HEK293 (cell line): ENCODE results near the gene KCNMB2.

Experiments used
- CTCF ChIA-PET: fragments of 350-600 bp; formaldehyde crosslinking; extraction: SDS; loops from one replicate; lab custom pipeline; 2021; ENCODE audit warnings: antibody characterized with exemption; lab: Yijun Ruan, JAX
- POLR2A ChIA-PET: fragments of 300-600 bp; formaldehyde crosslinking; extraction: SDS; loops from one replicate; lab custom pipeline; 2020; ENCODE audit warnings: antibody characterized with exemption, inconsistent platforms; lab: Yijun Ruan, JAX
- H3K27ac ChIP-seq: fragments of 200-500 bp; sonication (Bioruptor generic); 2 replicates; pipeline ENCODE4 v1.5.1; 2014; ENCODE audit warnings: low read depth, low read length, control low read depth, inconsistent platforms; ENCODE audit errors: extremely low read depth
- H3K36me3 ChIP-seq, 2 experiments: fragments of 200-500 bp in 1 of 2; sonication (Bioruptor generic) in 1 of 2; 1 replicate in 1 of 2; 2 replicates in 1 of 2; pipeline ENCODE4 v1.5.1; 2014 to 2017; ENCODE audit warnings: inconsistent platforms in 2 of 2, low read length in 2 of 2; ENCODE audit not compliant: control insufficient read depth in 2 of 2, insufficient read depth in 1 of 2
- H3K4me1 ChIP-seq: fragments of 200-500 bp; sonication (Bioruptor generic); 2 replicates; pipeline ENCODE4 v1.5.1; 2014; ENCODE audit warnings: mild to moderate bottlenecking, low read length, inconsistent platforms; ENCODE audit not compliant: control insufficient read depth, insufficient read depth
- H3K4me3 ChIP-seq: 2 replicates; pipeline ENCODE4 v1.5.1; 2011; ENCODE audit warnings: low read depth, mild to moderate bottlenecking, control low read depth, low read length, moderate library complexity
- H3K9me3 ChIP-seq: fragments of 200-500 bp; sonication (Bioruptor generic); 2 replicates; pipeline ENCODE4 v1.5.1; 2014; ENCODE audit warnings: low read depth, low read length, inconsistent platforms; ENCODE audit not compliant: control insufficient read depth, insufficient read depth
- BCL6B ChIP-seq: fragments of 450-650 bp; formaldehyde crosslinking; IDR thresholded peaks from 2 replicates; pipeline ENCODE4 v1.5.1; 2017; ENCODE audit warnings: missing biosample characterization, missing genetic modification characterization
- MEIS1 ChIP-seq: sonication (generic); formaldehyde crosslinking; IDR thresholded peaks from 2 replicates; pipeline ENCODE4 v1.8.1; 2022; ENCODE audit warnings: missing genetic modification reagents, mild to moderate bottlenecking, borderline replicate concordance
- MYNN ChIP-seq: fragments of 450-650 bp; formaldehyde crosslinking; IDR thresholded peaks from 2 replicates; pipeline ENCODE4 v1.5.1; 2016; ENCODE audit warnings: missing biosample characterization, missing genetic modification characterization, borderline replicate concordance
- SCRT1 ChIP-seq: fragments of 450-650 bp; formaldehyde crosslinking; IDR thresholded peaks from 2 replicates; pipeline ENCODE4 v1.5.1; 2016; ENCODE audit warnings: missing biosample characterization, missing genetic modification characterization, borderline replicate concordance
- ZBTB44 ChIP-seq: fragments of 450-650 bp; IDR thresholded peaks from 2 replicates; pipeline ENCODE4 v1.5.1; 2018; ENCODE audit warnings: missing biosample characterization, mild to moderate bottlenecking, missing genetic modification characterization
- ZBTB7A ChIP-seq: fragments of 450-650 bp; formaldehyde crosslinking; IDR thresholded peaks from 2 replicates; pipeline ENCODE4 v1.5.1; 2016; ENCODE audit warnings: low read depth, missing biosample characterization, missing genetic modification characterization
- ZIC2 ChIP-seq: fragments of 450-650 bp; formaldehyde crosslinking; IDR thresholded peaks from 2 replicates; pipeline ENCODE4 v1.5.1; 2016; ENCODE audit warnings: missing biosample characterization, missing genetic modification characterization
- ZNF10 ChIP-seq: fragments of 450-650 bp; formaldehyde crosslinking; IDR thresholded peaks from 2 replicates; pipeline ENCODE4 v1.5.1; 2017; ENCODE audit warnings: missing biosample characterization, missing genetic modification characterization
- ZNF140 ChIP-seq: fragments of 450-650 bp; formaldehyde crosslinking; IDR thresholded peaks from 2 replicates; pipeline ENCODE4 v1.5.1; 2016; ENCODE audit warnings: missing biosample characterization, missing genetic modification characterization
- ZNF214 ChIP-seq: fragments of 450-650 bp; formaldehyde crosslinking; IDR thresholded peaks from 2 replicates; pipeline ENCODE4 v1.5.1; 2017; ENCODE audit warnings: missing biosample characterization, mild to moderate bottlenecking, missing genetic modification characterization, borderline replicate concordance
- ZNF274 ChIP-seq, 2 experiments: fragments of 200-500 bp in 1 of 2; fragments of 450-650 bp in 1 of 2; sonication (Bioruptor generic) in 1 of 2; formaldehyde crosslinking in 1 of 2; IDR thresholded peaks; 2 replicates each; pipeline versions ENCODE4 v1.5.1 to v1.6.1; 2014 to 2016; ENCODE audit warnings: borderline replicate concordance in 1 of 2, inconsistent platforms in 1 of 2, low read length in 1 of 2, missing biosample characterization in 1 of 2, missing genetic modification characterization in 1 of 2
- ZNF335 ChIP-seq: fragments of 450-650 bp; formaldehyde crosslinking; conservative IDR thresholded peaks from 2 replicates; pipeline ENCODE4 v1.5.1; 2016; ENCODE audit warnings: missing biosample characterization, missing genetic modification characterization
- ZNF362 ChIP-seq: fragments of 450-650 bp; formaldehyde crosslinking; IDR thresholded peaks from 2 replicates; pipeline ENCODE4 v1.5.1; 2016; ENCODE audit warnings: missing biosample characterization, missing genetic modification characterization
- ZNF416 ChIP-seq: fragments of 450-650 bp; formaldehyde crosslinking; IDR thresholded peaks from 2 replicates; pipeline ENCODE4 v1.5.1; 2016; ENCODE audit warnings: missing biosample characterization, missing genetic modification characterization
- ZNF513 ChIP-seq: fragments of 450-650 bp; IDR thresholded peaks from 2 replicates; pipeline ENCODE4 v1.5.1; 2018; ENCODE audit warnings: missing biosample characterization, missing genetic modification characterization
- ZNF549 ChIP-seq: fragments of 450-650 bp; IDR thresholded peaks from 2 replicates; pipeline ENCODE4 v1.5.1; 2018; ENCODE audit warnings: missing biosample characterization, missing genetic modification characterization, mild to moderate bottlenecking, inconsistent platforms, moderate library complexity
- ZNF560 ChIP-seq: fragments of 450-650 bp; formaldehyde crosslinking; IDR thresholded peaks from 2 replicates; pipeline ENCODE4 v1.5.1; 2017; ENCODE audit warnings: missing biosample characterization, missing genetic modification characterization, borderline replicate concordance
- ZNF660 ChIP-seq: fragments of 450-650 bp; IDR thresholded peaks from 2 replicates; pipeline ENCODE4 v1.5.1; 2018; ENCODE audit warnings: missing biosample characterization, mild to moderate bottlenecking, missing genetic modification characterization
- ZNF830 ChIP-seq: fragments of 450-650 bp; IDR thresholded peaks from 2 replicates; pipeline ENCODE4 v1.5.0; 2018; ENCODE audit warnings: missing biosample characterization, missing genetic modification characterization, low read depth, mild to moderate bottlenecking, moderate library complexity

The KCNMB2 gene

GRCh38 chr3:178529606-178530225 is 6.5 kb upstream of the KCNMB2 start (continued):
- TF ChIP-seq ZBTB44 (tag by site-specific recombination) (no peak), ZNF513 (tag by site-specific recombination) (no peak), BCL6B (tag by site-specific recombination) (no peak), ZBTB7A (tag by site-specific recombination) (no peak), ZNF10 (tag by site-specific recombination) (no peak), ZNF660 (tag by site-specific recombination) (no peak), ZNF140 (no peak), ZNF335 (tag by site-specific recombination) (no peak), ZNF362 (no peak)

- ChIA-PET CTCF (interaction anchor here (0.6 kb wide), 1 partner anchor 1238 kb away, joined by 6 read pairs; no protein-coding TSS in a partner anchor), POLR2A (no interaction called here)
- no peak overlapping the region for H3K27ac ChIP-seq
- no peaks in the 10 kb centered on the region for H3K9me3 ChIP-seq
- no peaks in the 10 kb centered on the region for H3K36me3 ChIP-seq
- H3K4me1 ChIP-seq = no peaks in the 10 kb centered on the region
- no peak for TF ChIP-seq SCRT1
- no peak for TF ChIP-seq ZNF214 (tag by site-specific recombination)
- TF ChIP-seq ZNF549 (tag by site-specific recombination) = no peak
- TF ChIP-seq ZNF560 = no peak
- TF ChIP-seq ZNF830 (tag by site-specific recombination) = no peak
- TF ChIP-seq ZNF274 (IDR thresholded peaks at IDR 0.05; ENCODE audit: low read length) = no peak
- no peak for TF ChIP-seq ZNF274 (tag by site-specific recombination; IDR thresholded peaks at IDR 0.05; ENCODE audit: borderline replicate concordance)
- no peak for TF ChIP-seq MEIS1 (CRISPR knock-in tag)
- TF ChIP-seq MYNN (tag by site-specific recombination) = no peak
- no peak for TF ChIP-seq ZNF416 (tag by site-specific recombination)
- no peak for TF ChIP-seq ZIC2 (tag by site-specific recombination)
- H3K4me3 ChIP-seq = no peak overlapping the region
Observed at GRCh38 chr3:178532476-178532875, 3.8 kb upstream of the KCNMB2 start.
